Naive B cell (primary cell): ENCODE results near the gene E2F6. TPM values are rescaled to one million over a fixed set of nuclear protein-coding genes. Genes with fewer than 3 reads are reported as not detected.
A peak's percentile ranks its signal among the peaks of the same experiment; 100 is the strongest.

ENCODE experiments used
- ATAC-seq, 2 donors: fragments of 150-1000 bp; cut with Tn5 transposase; 2 replicates each; pipeline ENCODE4 v1.10.0; 2021; ENCODE audit warnings: low read depth in 2 of 2, mild to moderate bottlenecking in 2 of 2, moderate library complexity in 2 of 2
- DNase-seq: peaks from one replicate; pipeline ENCODE4 v3.0.0; 2022
- H3K27ac Mint-ChIP-seq, 6 donors: one replicate each; pipeline ENCODE4 v1.8.0; 2020 to 2022; ENCODE audit warnings: mild to moderate bottlenecking in 6 of 6, mixed read lengths in 6 of 6, moderate library complexity in 5 of 6, inconsistent platforms in 2 of 6
- H3K27me3 Mint-ChIP-seq, 3 donors: one replicate each; pipeline ENCODE4 v1.8.0; 2021 to 2022; ENCODE audit warnings: mixed read lengths in 3 of 3, mild to moderate bottlenecking in 1 of 3
- H3K36me3 Mint-ChIP-seq, 2 donors: one replicate each; pipeline ENCODE4 v1.8.0; 2020 to 2022; ENCODE audit warnings: mixed read lengths in 2 of 2, inconsistent platforms in 1 of 2, mild to moderate bottlenecking in 1 of 2
- H3K4me1 Mint-ChIP-seq, 3 donors: one replicate each; pipeline ENCODE4 v1.8.0; 2020 to 2022; ENCODE audit warnings: mixed read lengths in 3 of 3, inconsistent platforms in 1 of 3, mild to moderate bottlenecking in 1 of 3, moderate library complexity in 1 of 3
- H3K4me3 Mint-ChIP-seq, 8 donors: one replicate each; pipeline ENCODE4 v1.8.0; 2020 to 2022; ENCODE audit warnings: mild to moderate bottlenecking in 8 of 8, mixed read lengths in 8 of 8, moderate library complexity in 8 of 8, inconsistent platforms in 2 of 8
- H3K9me3 Mint-ChIP-seq, 7 donors: one replicate each; pipeline ENCODE4 v1.8.0; 2020 to 2022; ENCODE audit warnings: mixed read lengths in 7 of 7, mild to moderate bottlenecking in 5 of 7, inconsistent platforms in 2 of 7, moderate library complexity in 1 of 7
- polyA plus RNA-seq, 6 donors: library from polyadenylated mRNA; unstranded; fragments of 300-500 nt; fragmentation: Illumina TruSeq; gene quantifications; one replicate each; pipeline ENCODE4 v1.2.3, GENCODE V29; 2021; ENCODE audit warnings: low read depth in 6 of 6

Gene E2F6
- polyA plus RNA-seq, 6 donors from 2014 or later = 1.9 to 11.0 (median 2.9) TPM

DNA sequence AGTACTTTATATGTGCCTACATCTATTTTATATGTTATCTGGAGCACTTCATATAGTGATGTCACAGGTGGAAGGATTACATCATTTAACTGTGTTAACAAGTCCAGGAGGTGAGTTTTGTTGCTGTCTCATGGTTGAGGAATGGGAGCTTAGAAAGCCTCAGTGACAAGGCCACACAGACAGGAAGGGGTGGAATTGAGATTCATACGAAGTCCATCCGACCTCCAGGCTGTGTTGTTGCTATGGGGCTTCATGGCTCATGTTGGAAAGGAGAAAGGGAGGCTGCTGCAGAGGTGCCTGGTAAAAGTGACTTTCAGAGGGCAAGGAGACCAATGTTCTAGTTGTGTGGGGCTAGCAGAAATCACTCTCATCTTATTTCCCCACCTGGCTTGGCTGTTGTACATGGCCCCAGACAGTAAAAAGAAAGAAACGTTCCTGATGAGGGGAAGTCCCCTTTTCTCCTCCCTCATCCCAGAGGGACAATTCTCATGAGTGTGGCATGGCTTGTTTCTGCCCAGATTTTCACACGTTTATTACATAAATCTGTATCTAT lies 36.9 kb upstream of the E2F6 start:
- H3K4me3 Mint-ChIP-seq = peak overlapping the region in 1 of 8 donors; percentile 54
- no peaks in the 10 kb centered on the region for H3K36me3 Mint-ChIP-seq
- peaks cover 28 to 49% (median 45%) of the 10 kb centered on the region in 3 donors for H3K27me3 Mint-ChIP-seq
- peaks cover 4 to 19% (median 9%) of the 10 kb centered on the region in 7 donors for H3K9me3 Mint-ChIP-seq
- H3K4me1 Mint-ChIP-seq = peaks cover 2 to 4% (median 4%) of the 10 kb centered on the region in 3 donors
- H3K27ac Mint-ChIP-seq = no peak overlapping the region
- DNase-seq (no peak), ATAC-seq (no peak)

- ATAC-seq (no peak), DNase-seq (no peak)
- H3K27ac Mint-ChIP-seq = peak overlapping the region in 1 of 6 donors; percentile 26
- H3K4me1 Mint-ChIP-seq = peaks cover 2 to 4% (median 4%) of the 10 kb centered on the region in 3 donors
- H3K4me3 Mint-ChIP-seq = no peak overlapping the region
- H3K9me3 Mint-ChIP-seq = peaks cover 4 to 19% (median 8%) of the 10 kb centered on the region in 7 donors
- H3K27me3 Mint-ChIP-seq = peaks cover 32 to 39% (median 38%) of the 10 kb centered on the region in 3 donors
- H3K36me3 Mint-ChIP-seq = no peaks in the 10 kb centered on the region
These were observed 34.8 kb upstream of the E2F6 start for GRCh38 chr2:11500702-11501303.

DNA sequence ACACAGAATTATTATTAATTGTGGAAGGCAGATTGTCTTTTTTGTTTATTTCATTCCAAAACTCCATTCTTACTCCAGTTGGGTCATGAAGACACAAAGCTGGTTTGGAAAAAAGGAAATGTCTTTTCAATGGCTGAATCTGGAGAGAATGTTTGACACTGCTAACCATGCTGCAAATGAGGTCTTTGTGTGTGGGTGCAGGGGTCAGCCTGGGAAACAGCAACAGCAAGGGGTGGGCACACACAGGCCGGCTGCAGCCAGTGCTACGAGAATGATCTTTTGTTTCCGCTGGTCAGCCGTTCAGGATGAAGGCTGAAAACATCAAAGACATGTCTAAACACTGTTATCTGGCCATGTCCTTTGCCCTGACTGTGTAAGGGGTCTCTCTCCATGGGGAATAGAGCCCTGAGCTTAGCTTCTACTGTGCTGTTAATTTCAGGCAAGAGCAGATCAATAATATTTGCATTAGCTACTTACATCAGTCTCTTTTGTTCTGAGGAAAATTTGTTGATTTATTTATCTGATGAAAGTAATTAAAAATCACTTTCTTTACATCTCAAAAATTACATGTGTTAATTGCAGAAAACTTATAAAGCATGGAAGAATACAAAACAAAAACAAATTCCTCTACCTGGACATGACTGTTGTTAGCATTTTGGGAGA lies 33.3 kb upstream of the E2F6 start:
- ATAC-seq (no peak), DNase-seq (no peak)
- H3K27ac Mint-ChIP-seq = no peak overlapping the region
- H3K27me3 Mint-ChIP-seq = peaks cover 30 to 41% (median 39%) of the 10 kb centered on the region in 3 donors
- H3K9me3 Mint-ChIP-seq = peaks cover 4 to 15% (median 6%) of the 10 kb centered on the region in 7 donors
- no peak overlapping the region for H3K4me3 Mint-ChIP-seq
- H3K36me3 Mint-ChIP-seq = no peaks in the 10 kb centered on the region
- peaks cover 2 to 4% (median 4%) of the 10 kb centered on the region in 3 donors for H3K4me1 Mint-ChIP-seq

- Mint-ChIP-seq H3K27ac (no peak overlapping the region), H3K4me1 (peaks cover 2 to 4% (median 4%) of the 10 kb centered on the region in 3 donors), H3K27me3 (peaks cover 30 to 47% (median 44%) of the 10 kb centered on the region in 3 donors), H3K4me3 (no peak overlapping the region), H3K36me3 (no peaks in the 10 kb centered on the region), H3K9me3 (peaks cover 2 to 10% (median 6%) of the 10 kb centered on the region in 7 donors)
- DNase-seq (no peak), ATAC-seq (no peak)
These were observed 32.6 kb upstream of the E2F6 start for GRCh38 chr2:11498543-11499034.

DNA sequence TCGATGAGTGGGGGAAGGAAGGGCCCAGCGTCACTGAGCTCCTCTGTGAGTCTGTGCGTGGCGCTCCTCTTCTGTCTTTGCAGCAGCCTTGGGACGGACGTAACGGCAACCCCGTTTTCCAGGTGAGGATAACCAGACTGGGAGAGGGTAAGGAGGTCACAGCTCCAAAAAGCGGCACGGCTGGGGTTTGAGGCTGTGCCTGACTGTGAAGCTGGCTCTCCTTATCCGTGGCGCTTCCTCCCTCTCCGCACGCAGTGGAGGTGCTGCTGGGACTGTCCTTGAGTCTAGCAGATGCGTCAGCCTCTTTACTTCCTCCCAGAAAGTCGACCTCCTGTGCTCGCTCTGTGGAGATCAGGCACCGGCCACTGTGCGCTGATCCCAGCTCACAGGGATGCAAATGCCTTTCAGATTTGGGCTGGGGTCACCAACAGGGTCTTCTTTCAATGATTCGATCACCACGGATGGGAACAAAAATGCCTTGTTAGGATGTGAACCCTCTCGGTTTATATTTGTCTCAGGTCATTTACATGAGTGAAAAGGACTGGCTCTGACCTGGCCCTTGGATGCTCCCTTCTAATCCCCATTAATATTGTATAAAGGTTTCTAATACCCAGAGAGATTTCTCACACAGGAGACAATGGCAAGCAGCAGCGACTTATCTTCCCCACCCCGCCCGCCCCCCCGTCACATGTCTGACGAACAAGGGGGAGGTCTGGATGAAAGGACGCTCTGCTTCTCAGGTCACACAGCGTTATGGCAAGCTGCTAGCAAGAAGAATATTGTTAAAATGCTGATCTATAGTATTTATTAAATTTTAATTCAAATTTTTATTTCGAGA lies 30.1 kb upstream of the E2F6 start:
- peaks cover 0 to 4% (median 4%) of the 10 kb centered on the region in 3 donors for H3K4me1 Mint-ChIP-seq
- no peak overlapping the region for H3K27ac Mint-ChIP-seq
- ATAC-seq = no peak
- no peak for DNase-seq
- no peaks in the 10 kb centered on the region for H3K36me3 Mint-ChIP-seq
- peaks cover 28 to 39% (median 35%) of the 10 kb centered on the region in 3 donors for H3K27me3 Mint-ChIP-seq
- peaks cover 0 to 2% (median 0%) of the 10 kb centered on the region in 7 donors for H3K9me3 Mint-ChIP-seq
- no peak overlapping the region for H3K4me3 Mint-ChIP-seq

GRCh38 chr2:11494310-11494709 lies 28.3 kb upstream of the E2F6 start:
- no peaks in the 10 kb centered on the region for H3K36me3 Mint-ChIP-seq
- no peak overlapping the region for H3K4me3 Mint-ChIP-seq

DNA sequence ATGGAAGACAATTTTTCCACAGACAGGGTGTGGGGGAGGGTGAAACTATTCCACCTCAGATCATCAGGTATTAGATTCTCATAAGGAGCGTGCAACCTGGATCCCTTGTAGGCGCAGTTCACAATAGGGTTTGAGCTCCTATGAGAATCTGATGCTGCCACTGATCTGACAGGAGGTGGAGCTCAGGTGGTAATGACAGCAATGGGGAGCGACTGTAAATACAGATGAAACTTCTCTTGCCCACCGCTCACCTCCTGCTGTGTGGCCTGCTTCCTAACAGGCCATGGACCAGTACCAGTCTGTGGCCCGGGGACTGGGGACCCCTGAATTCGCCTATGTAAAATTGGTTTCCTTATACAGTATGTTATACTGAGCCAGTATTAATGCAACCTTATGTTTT lies 27.3 kb upstream of the E2F6 start:
- ATAC-seq (no peak), DNase-seq (no peak)
- no peaks in the 10 kb centered on the region for H3K4me1 Mint-ChIP-seq
- peaks cover 24 to 40% (median 31%) of the 10 kb centered on the region in 3 donors for H3K27me3 Mint-ChIP-seq
- H3K9me3 Mint-ChIP-seq = peaks cover 0 to 13% (median 5%) of the 10 kb centered on the region in 7 donors
- no peak overlapping the region for H3K4me3 Mint-ChIP-seq
- H3K36me3 Mint-ChIP-seq = no peaks in the 10 kb centered on the region
- no peak overlapping the region for H3K27ac Mint-ChIP-seq

More at GRCh38 chr2:11494310-11494709, 28.3 kb upstream of the E2F6 start:
- Mint-ChIP-seq H3K4me1 (no peaks in the 10 kb centered on the region), H3K27ac (no peak overlapping the region), H3K27me3 (peaks cover 24 to 40% (median 37%) of the 10 kb centered on the region in 3 donors), H3K9me3 (peaks cover 0 to 13% (median 3%) of the 10 kb centered on the region in 7 donors)
- no peak for ATAC-seq
- DNase-seq = no peak

GRCh38 chr2:11492720-11493119 lies 26.8 kb upstream of the E2F6 start:
- Mint-ChIP-seq H3K36me3 (no peaks in the 10 kb centered on the region), H3K4me3 (no peak overlapping the region), H3K27ac (no peak overlapping the region), H3K9me3 (peaks cover 0 to 13% (median 5%) of the 10 kb centered on the region in 7 donors), H3K27me3 (peaks cover 26 to 44% (median 37%) of the 10 kb centered on the region in 3 donors), H3K4me1 (no peaks in the 10 kb centered on the region)
- ATAC-seq (no peak), DNase-seq (no peak)

DNA sequence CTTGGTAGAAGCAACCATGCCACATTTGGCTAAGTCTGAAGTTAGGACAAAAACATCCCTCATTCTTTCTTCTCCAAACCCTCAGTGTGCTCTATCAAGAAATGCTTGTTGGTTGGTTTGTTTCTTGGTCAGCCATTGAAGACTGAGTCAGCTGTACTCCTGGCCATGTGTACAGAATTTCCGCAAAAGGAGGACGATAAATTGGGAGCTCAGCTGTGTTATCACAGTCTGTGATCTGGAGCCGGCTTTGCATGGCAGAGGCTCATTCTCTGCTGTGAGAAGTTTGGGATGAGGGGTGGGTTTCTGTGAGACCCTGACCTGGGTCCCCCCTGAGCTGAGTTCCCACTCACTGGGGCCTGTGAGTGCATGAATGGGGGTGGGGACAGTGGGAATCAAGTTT lies 26.3 kb upstream of the E2F6 start:
- no peaks in the 10 kb centered on the region for H3K36me3 Mint-ChIP-seq
- no peak overlapping the region for H3K27ac Mint-ChIP-seq
- ATAC-seq = no peak

DNA sequence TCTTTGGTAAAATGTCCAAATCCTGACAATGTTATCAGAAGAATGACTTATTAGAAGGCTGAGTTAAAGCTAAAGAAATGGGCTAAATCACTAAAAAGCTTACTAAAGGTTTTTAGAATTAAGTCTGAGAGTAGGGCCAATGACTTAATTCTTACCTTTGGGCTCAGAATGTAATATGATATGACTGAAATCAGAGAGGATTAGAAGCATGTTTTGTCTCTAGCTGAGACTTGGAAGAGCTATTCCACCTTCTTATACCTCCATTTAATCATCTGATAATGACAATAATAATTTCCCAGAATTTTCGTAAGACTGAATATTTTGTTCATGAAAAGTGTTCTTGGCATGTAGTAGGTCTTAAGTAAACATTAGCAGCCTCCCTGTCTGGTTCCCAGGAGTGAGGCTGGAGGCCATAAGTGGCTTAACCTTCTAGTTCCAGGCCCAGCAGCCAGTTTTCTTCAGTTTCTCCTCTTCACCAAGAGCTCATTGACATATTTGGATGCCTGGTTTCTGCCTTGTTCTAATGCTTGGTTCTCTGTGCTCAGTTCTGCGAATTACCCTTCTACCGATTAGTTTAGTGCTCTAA lies 25.5 kb upstream of the E2F6 start:
- DNase-seq = no peak
- Mint-ChIP-seq H3K27me3 (peaks cover 36 to 52% (median 45%) of the 10 kb centered on the region in 3 donors), H3K4me3 (no peak overlapping the region), H3K9me3 (peaks cover 0 to 13% (median 5%) of the 10 kb centered on the region in 7 donors), H3K27ac (no peak overlapping the region), H3K4me1 (no peaks in the 10 kb centered on the region), H3K36me3 (no peaks in the 10 kb centered on the region)
- no peak for ATAC-seq

More for the DNA sequence above, 26.3 kb upstream of the E2F6 start:
- Mint-ChIP-seq H3K9me3 (peaks cover 0 to 13% (median 5%) of the 10 kb centered on the region in 7 donors), H3K4me3 (no peak overlapping the region), H3K4me1 (no peaks in the 10 kb centered on the region), H3K27me3 (peaks cover 31 to 49% (median 42%) of the 10 kb centered on the region in 3 donors)
- no peak for DNase-seq

DNA sequence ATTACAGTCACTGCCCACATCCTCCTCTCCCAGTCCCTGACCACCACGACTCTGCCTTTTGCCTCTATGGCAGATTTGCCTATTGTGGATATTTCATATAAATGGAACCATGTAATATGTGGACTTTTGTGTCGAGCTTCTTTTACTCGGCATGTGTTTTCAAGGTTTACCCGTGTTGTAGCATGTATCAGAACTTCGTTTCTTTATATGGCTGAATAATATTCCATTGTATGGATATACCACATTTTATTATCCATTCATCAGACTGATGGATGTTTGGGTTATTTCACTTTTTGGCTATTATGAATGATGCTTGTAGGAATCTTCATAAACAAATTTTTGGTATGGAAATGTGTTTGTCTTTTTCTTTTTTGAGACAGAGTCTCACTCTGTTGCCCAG lies 24.2 kb upstream of the E2F6 start:
- no peak overlapping the region for H3K4me3 Mint-ChIP-seq
- H3K4me1 Mint-ChIP-seq = no peaks in the 10 kb centered on the region
- H3K36me3 Mint-ChIP-seq = no peaks in the 10 kb centered on the region
- DNase-seq (no peak), ATAC-seq (no peak)
- no peak overlapping the region for H3K27ac Mint-ChIP-seq
- H3K27me3 Mint-ChIP-seq = peaks cover 42 to 60% (median 53%) of the 10 kb centered on the region in 3 donors
- peaks cover 0 to 13% (median 5%) of the 10 kb centered on the region in 7 donors for H3K9me3 Mint-ChIP-seq

- DNase-seq (no peak), ATAC-seq (no peak)
- Mint-ChIP-seq H3K27ac (no peak overlapping the region), H3K36me3 (no peaks in the 10 kb centered on the region), H3K4me1 (no peaks in the 10 kb centered on the region), H3K9me3 (peaks cover 0 to 13% (median 5%) of the 10 kb centered on the region in 7 donors), H3K4me3 (no peak overlapping the region), H3K27me3 (peaks cover 42 to 58% (median 47%) of the 10 kb centered on the region in 3 donors)
These were observed 22.8 kb upstream of the E2F6 start for GRCh38 chr2:11488809-11489208.
